SK-N-SH treated with all-trans-retinoic acid at 6 μM for 48 hours (cell line): ENCODE data around the gene IARS1.

Experiments
- ARNTL ChIP-seq: fragments of 450-650 bp; formaldehyde crosslinking; IDR thresholded peaks from 2 replicates; pipeline ENCODE4 v1.5.0; 2020; ENCODE audit warnings: low read depth, mild to moderate bottlenecking, moderate library complexity, borderline replicate concordance
- CREB5 ChIP-seq: fragments of 250-450 bp; sonication (Bioruptor Pico); IDR thresholded peaks from 2 replicates; pipeline ENCODE4 v1.5.1; 2020; ENCODE audit warnings: low read depth, mild to moderate bottlenecking, moderate library complexity
- GLIS3 ChIP-seq: fragments of 250-450 bp; sonication (Bioruptor Pico); IDR thresholded peaks from 2 replicates; pipeline ENCODE4 v1.5.0; 2020; ENCODE audit warnings: mild to moderate bottlenecking, moderate library complexity
- ISL1 ChIP-seq: fragments of 250-450 bp; sonication (Bioruptor Pico); IDR thresholded peaks from 2 replicates; pipeline ENCODE4 v2.1.2; 2022; ENCODE audit warnings: mild to moderate bottlenecking, moderate library complexity
- OSR1 ChIP-seq: fragments of 250-450 bp; sonication (Bioruptor Pico); IDR thresholded peaks from 2 replicates; pipeline ENCODE4 v1.8.0; 2022; ENCODE audit warnings: moderate library complexity, mild to moderate bottlenecking, inconsistent platforms
- PATZ1 ChIP-seq: fragments of 250-450 bp; sonication (Bioruptor Pico); IDR thresholded peaks from 2 replicates; pipeline ENCODE4 v1.8.0; 2020; ENCODE audit warnings: mild to moderate bottlenecking, moderate library complexity, borderline replicate concordance
- PPARA ChIP-seq: fragments of 250-450 bp; sonication (Bioruptor Pico); IDR thresholded peaks from 2 replicates; pipeline ENCODE4 v1.5.0; 2020; ENCODE audit warnings: mild to moderate bottlenecking, borderline replicate concordance
- TOX ChIP-seq: fragments of 250-450 bp; sonication (Bioruptor Pico); IDR thresholded peaks from 2 replicates; pipeline ENCODE4 v1.8.0; 2021; ENCODE audit warnings: mild to moderate bottlenecking, moderate library complexity, borderline replicate concordance
- TSHZ2 ChIP-seq: fragments of 250-450 bp; sonication (Bioruptor Pico); IDR thresholded peaks from 2 replicates; pipeline ENCODE4 v1.5.0; 2020; ENCODE audit warnings: mild to moderate bottlenecking, moderate library complexity
- ZC3H10 ChIP-seq: fragments of 250-450 bp; sonication (Bioruptor Pico); IDR thresholded peaks from 2 replicates; pipeline ENCODE4 v1.5.1; 2021; ENCODE audit warnings: mild to moderate bottlenecking, moderate library complexity
- ZFP3 ChIP-seq: fragments of 250-450 bp; sonication (Bioruptor Pico); IDR thresholded peaks from 2 replicates; pipeline ENCODE4 v1.5.0; 2020; ENCODE audit warnings: mild to moderate bottlenecking, moderate library complexity
- ZFP30 ChIP-seq: fragments of 450-650 bp; formaldehyde crosslinking; IDR thresholded peaks from 2 replicates; pipeline ENCODE4 v1.5.0; 2022; ENCODE audit warnings: mild to moderate bottlenecking, moderate library complexity
- ZNF8 ChIP-seq: fragments of 450-650 bp; formaldehyde crosslinking; IDR thresholded peaks from 2 replicates; pipeline ENCODE4 v1.5.0; 2020; ENCODE audit warnings: mild to moderate bottlenecking, moderate library complexity

GRCh38 chr9:92275541-92275940 is 18.0 kb downstream of the IARS1 start:
- TF ChIP-seq TOX (CRISPR knock-in tag) = no peak
- no peak for TF ChIP-seq ARNTL (CRISPR knock-in tag)
- TF ChIP-seq ISL1 (CRISPR knock-in tag) = no peak
- TF ChIP-seq ZFP30 = no peak
- no peak for TF ChIP-seq GLIS3 (CRISPR knock-in tag)
- TF ChIP-seq CREB5 = no peak
- TF ChIP-seq ZFP3 (CRISPR knock-in tag) = no peak
- TF ChIP-seq PPARA (CRISPR knock-in tag) = no peak
- TF ChIP-seq ZC3H10 (CRISPR knock-in tag) = no peak
- no peak for TF ChIP-seq TSHZ2 (CRISPR knock-in tag)
- no peak for TF ChIP-seq OSR1
- TF ChIP-seq PATZ1 (CRISPR knock-in tag) = no peak
- no peak for TF ChIP-seq ZNF8 (CRISPR knock-in tag)
